Raji (cell line): ENCODE results near the gene ARHGAP26.

Source experiments
- POLR2A ChIP-seq: IDR thresholded peaks from 2 replicates; pipeline ENCODE4 v1.6.1; 2011; ENCODE audit warnings: low read depth, low read length, control low read depth; ENCODE audit not compliant: insufficient read depth

The ARHGAP26 gene

GRCh38 chr5:142769793-142770649 lies at the start of gene ARHGAP26:
ARHGAP26 (plus strand) TSS chr5:142770377; CDS start chr5:142770762, 385 bp downstream.
- peak; percentile 95 for TF ChIP-seq POLR2A

GRCh38 chr5:142720641-142721271 lies 49.4 kb upstream of the ARHGAP26 start:
- TF ChIP-seq POLR2A: no peak

GRCh38 chr5:142722146-142722545 lies 48.0 kb upstream of the ARHGAP26 start:
- no peak for TF ChIP-seq POLR2A

- TF ChIP-seq POLR2A: no peak
These were observed 47.3 kb upstream of the ARHGAP26 start for GRCh38 chr5:142722896-142723295.

GRCh38 chr5:142724821-142725220 lies 45.4 kb upstream of the ARHGAP26 start:
- no peak for TF ChIP-seq POLR2A

- no peak for TF ChIP-seq POLR2A
These were observed 44.7 kb upstream of the ARHGAP26 start for GRCh38 chr5:142725231-142726187.

GRCh38 chr5:142726188-142726731 lies 43.9 kb upstream of the ARHGAP26 start:
- TF ChIP-seq POLR2A: no peak

- no peak for TF ChIP-seq POLR2A
These were observed 42.5 kb upstream of the ARHGAP26 start for GRCh38 chr5:142727735-142728047.

GRCh38 chr5:142735323-142736246 lies 34.6 kb upstream of the ARHGAP26 start:
- TF ChIP-seq POLR2A: no peak

- no peak for TF ChIP-seq POLR2A
These were observed 33.9 kb upstream of the ARHGAP26 start for GRCh38 chr5:142736247-142736632.

GRCh38 chr5:142737179-142737578 lies 33.0 kb upstream of the ARHGAP26 start:
- TF ChIP-seq POLR2A: no peak

GRCh38 chr5:142740474-142741242 lies 29.5 kb upstream of the ARHGAP26 start:
- no peak for TF ChIP-seq POLR2A
